Neural progenitor cell (in vitro differentiated cells): Measurements from ENCODE around the gene ARHGAP29. TPM values are rescaled to one million over a fixed set of nuclear protein-coding genes. Genes with fewer than 3 reads are reported as not detected.

Experiments
- DNase-seq: peaks from one replicate; pipeline ENCODE4 v3.0.0-alpha.2; 2016; ENCODE audit warnings: low spot score
- H2AFZ ChIP-seq: fragments of 200-600 bp; sonication (generic); replicated peaks from 2 replicates; pipeline ENCODE4 v1.6.1; 2016; ENCODE audit warnings: antibody characterized with exemption
- H3F3A ChIP-seq: fragments of 200-600 bp; sonication (generic); 2 replicates; pipeline ENCODE4 v1.6.1; 2016; ENCODE audit warnings: antibody characterized with exemption, low read depth
- H3K27ac ChIP-seq: fragments of 200-600 bp; sonication (generic); 2 replicates; pipeline ENCODE4 v1.5.1; 2016; ENCODE audit warnings: mild to moderate bottlenecking
- H3K27me3 ChIP-seq: fragments of 200-600 bp; sonication (generic); 2 replicates; pipeline ENCODE4 v1.6.1; 2016; ENCODE audit warnings: mild to moderate bottlenecking, moderate library complexity
- H3K36me3 ChIP-seq: fragments of 200-600 bp; sonication (generic); 2 replicates; pipeline ENCODE4 v1.5.1; 2016
- H3K4me1 ChIP-seq: fragments of 200-600 bp; sonication (generic); 2 replicates; pipeline ENCODE4 v1.6.1; 2016; ENCODE audit warnings: mixed run types
- H3K4me2 ChIP-seq: fragments of 200-600 bp; sonication (generic); 2 replicates; pipeline ENCODE4 v1.6.1; 2016
- H3K4me3 ChIP-seq: fragments of 200-600 bp; sonication (generic); 2 replicates; pipeline ENCODE4 v1.5.1; 2016
- H3K79me2 ChIP-seq: fragments of 200-600 bp; sonication (generic); 2 replicates; pipeline ENCODE4 v1.6.1; 2016; ENCODE audit warnings: low read depth
- H3K9ac ChIP-seq: fragments of 200-600 bp; sonication (generic); 2 replicates; pipeline ENCODE4 v1.6.1; 2016
- H3K9me3 ChIP-seq: fragments of 200-600 bp; sonication (generic); 2 replicates; pipeline ENCODE4 v1.5.1; 2016; ENCODE audit warnings: low read depth
- H4K20me1 ChIP-seq: fragments of 200-600 bp; sonication (generic); 2 replicates; pipeline ENCODE4 v1.6.1; 2016; ENCODE audit warnings: low read depth
- H3K27ac Mint-ChIP-seq: 3 replicates; pipeline ENCODE4 v1.8.0; 2021; ENCODE audit warnings: mixed read lengths
- H3K27me3 Mint-ChIP-seq: 2 replicates; pipeline ENCODE4 v1.8.0; 2022; ENCODE audit warnings: low read depth, mild to moderate bottlenecking, inconsistent platforms, moderate library complexity, mixed read lengths; ENCODE audit not compliant: insufficient read depth
- H3K36me3 Mint-ChIP-seq: 3 replicates; pipeline ENCODE4 v1.8.0; 2021; ENCODE audit warnings: mixed read lengths
- H3K4me1 Mint-ChIP-seq: 3 replicates; pipeline ENCODE4 v1.8.0; 2021; ENCODE audit warnings: mixed read lengths
- H3K4me3 Mint-ChIP-seq: 3 replicates; pipeline ENCODE4 v1.8.0; 2021; ENCODE audit warnings: mild to moderate bottlenecking, moderate library complexity, mixed read lengths
- H3K9me3 Mint-ChIP-seq: 3 replicates; pipeline ENCODE4 v1.8.0; 2020; ENCODE audit warnings: mixed read lengths
- CTCF ChIP-seq: fragments of 200-600 bp; sonication (generic); IDR thresholded peaks from 2 replicates; pipeline ENCODE4 v1.5.1; 2017; ENCODE audit warnings: antibody characterized with exemption, mild to moderate bottlenecking
- EZH2 ChIP-seq: fragments of 200-600 bp; sonication (generic); IDR thresholded peaks from 2 replicates; pipeline ENCODE4 v1.6.1; 2017; ENCODE audit warnings: antibody characterized with exemption, mild to moderate bottlenecking, moderate library complexity
- EZH2phosphoT487 ChIP-seq: fragments of 200-600 bp; sonication (generic); IDR thresholded peaks from 2 replicates; pipeline ENCODE4 v1.6.1; 2017; ENCODE audit warnings: antibody characterized with exemption
- total RNA-seq: library from RNA; depleted of rRNA; stranded (reverse); fragments of >200 nt; gene quantifications from 2 replicates; pipeline ENCODE4 v1.2.3, GENCODE V29; 2015; ENCODE audit warnings: low replicate concordance

The ARHGAP29 gene
- total RNA-seq, 1 donor from 2014 or later, result 14.8 TPM

DNA sequence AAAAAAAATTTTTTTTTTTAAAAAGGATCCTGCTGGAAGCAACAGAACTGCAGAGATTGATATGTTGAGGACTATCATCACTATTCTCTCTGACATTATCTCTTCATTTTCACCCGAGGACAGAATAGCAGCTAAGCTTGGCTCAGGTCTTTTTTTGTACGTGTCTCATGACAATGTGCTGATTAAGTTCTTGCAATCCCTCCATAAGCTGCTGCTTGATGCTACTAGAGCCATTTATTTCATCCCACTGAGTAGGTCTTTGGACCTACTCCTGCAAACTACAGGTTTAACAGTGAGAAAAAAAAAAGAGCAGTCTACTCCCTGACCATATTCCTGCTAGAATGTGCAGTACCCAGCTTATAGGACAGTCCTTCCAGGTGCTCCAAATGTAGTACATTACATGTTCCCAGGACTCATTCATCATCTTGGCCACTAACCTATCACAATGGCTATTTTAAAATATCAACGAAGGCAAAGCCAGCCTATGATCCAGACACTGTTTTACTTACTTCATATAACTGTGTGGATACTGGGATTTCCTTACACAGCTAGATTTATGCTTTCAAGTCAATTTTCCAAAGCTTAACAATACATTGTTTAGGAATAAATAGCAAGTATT lies 54.1 kb downstream of the ARHGAP29 start:
- no peak for DNase-seq
- H3K27me3 ChIP-seq, result no peaks in the 10 kb centered on the region
- H3F3A ChIP-seq, result no peaks in the 10 kb centered on the region
- no peak overlapping the region for H3K4me2 ChIP-seq
- H3K36me3 Mint-ChIP-seq, result peaks cover 3% of the 10 kb centered on the region
- no peaks in the 10 kb centered on the region for H3K9me3 Mint-ChIP-seq
- no peaks in the 10 kb centered on the region for H3K36me3 ChIP-seq
- H3K79me2 ChIP-seq, result no peaks in the 10 kb centered on the region
- no peak overlapping the region for H3K9ac ChIP-seq
- H3K27me3 Mint-ChIP-seq, result no peaks in the 10 kb centered on the region
- H2AFZ ChIP-seq, result no peak overlapping the region
- no peaks in the 10 kb centered on the region for H4K20me1 ChIP-seq
- no peak overlapping the region for H3K27ac Mint-ChIP-seq
- H3K9me3 ChIP-seq, result no peaks in the 10 kb centered on the region
- no peak overlapping the region for H3K27ac ChIP-seq
- no peak overlapping the region for H3K4me3 ChIP-seq
- no peak for TF ChIP-seq CTCF
- TF ChIP-seq EZH2, result no peak
- TF ChIP-seq EZH2phosphoT487, result no peak
- H3K4me1 ChIP-seq, result no peaks in the 10 kb centered on the region
- H3K4me1 Mint-ChIP-seq, result no peaks in the 10 kb centered on the region
- no peak overlapping the region for H3K4me3 Mint-ChIP-seq

DNA sequence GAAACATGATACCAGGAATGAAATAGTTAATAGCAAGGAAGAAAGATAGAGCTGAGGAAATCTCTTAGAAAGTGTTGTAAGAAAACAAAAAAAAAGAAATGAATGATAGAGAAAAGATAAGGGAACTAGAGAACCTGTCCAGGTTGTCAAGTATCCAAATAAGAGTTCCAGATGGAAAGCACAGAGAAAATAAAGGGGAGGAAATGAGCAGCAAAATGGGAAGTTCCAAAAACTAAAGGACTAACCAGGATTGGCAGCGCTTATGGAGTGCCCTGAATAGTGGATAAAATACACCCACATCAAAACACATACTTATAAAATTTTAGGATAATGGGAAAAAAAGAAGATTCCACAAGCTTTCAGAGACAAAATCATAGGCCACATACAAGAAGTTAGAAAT lies 55.2 kb downstream of the ARHGAP29 start:
- no peaks in the 10 kb centered on the region for H3K4me1 Mint-ChIP-seq
- H3K9me3 Mint-ChIP-seq, result no peaks in the 10 kb centered on the region
- H3K27ac Mint-ChIP-seq, result no peak overlapping the region
- no peak for TF ChIP-seq EZH2phosphoT487
- no peak for TF ChIP-seq CTCF
- TF ChIP-seq EZH2, result no peak
- Histone ChIP-seq H3K9me3 (no peaks in the 10 kb centered on the region), H3K9ac (no peak overlapping the region), H4K20me1 (no peaks in the 10 kb centered on the region), H3K4me2 (no peak overlapping the region), H3K4me3 (no peak overlapping the region), H3K4me1 (no peaks in the 10 kb centered on the region), H3K27ac (no peak overlapping the region), H3K27me3 (no peaks in the 10 kb centered on the region), H3K79me2 (no peaks in the 10 kb centered on the region), H3F3A (no peaks in the 10 kb centered on the region), H3K36me3 (no peaks in the 10 kb centered on the region), H2AFZ (no peak overlapping the region)
- no peaks in the 10 kb centered on the region for H3K27me3 Mint-ChIP-seq
- H3K4me3 Mint-ChIP-seq, result no peak overlapping the region
- DNase-seq, result no peak
- peaks cover 4% of the 10 kb centered on the region for H3K36me3 Mint-ChIP-seq

GRCh38 chr1:94180650-94181049 lies 56.7 kb downstream of the ARHGAP29 start:
- no peaks in the 10 kb centered on the region for H3K79me2 ChIP-seq
- no peak for DNase-seq
- TF ChIP-seq CTCF, result no peak
- TF ChIP-seq EZH2phosphoT487, result no peak
- no peak for TF ChIP-seq EZH2
- H2AFZ ChIP-seq, result no peak overlapping the region
- no peaks in the 10 kb centered on the region for H3K9me3 ChIP-seq
- no peak overlapping the region for H3K4me3 ChIP-seq
- no peaks in the 10 kb centered on the region for H3K4me1 ChIP-seq
- H3K36me3 Mint-ChIP-seq, result peaks cover 11% of the 10 kb centered on the region
- no peaks in the 10 kb centered on the region for H3K4me1 Mint-ChIP-seq
- H3K27me3 Mint-ChIP-seq, result no peaks in the 10 kb centered on the region
- H3K4me2 ChIP-seq, result no peak overlapping the region
- H3K36me3 ChIP-seq, result no peaks in the 10 kb centered on the region
- no peak overlapping the region for H3K4me3 Mint-ChIP-seq
- no peak overlapping the region for H3K27ac Mint-ChIP-seq
- no peaks in the 10 kb centered on the region for H3K9me3 Mint-ChIP-seq
- no peak overlapping the region for H3K27ac ChIP-seq
- H3K27me3 ChIP-seq, result no peaks in the 10 kb centered on the region
- H4K20me1 ChIP-seq, result no peaks in the 10 kb centered on the region
- no peak overlapping the region for H3K9ac ChIP-seq
- H3F3A ChIP-seq, result no peaks in the 10 kb centered on the region
